ENCODE results near the gene EPM2AIP1.
"Not testable (repeated sequence)": the region's sequence is repeated elsewhere in the genome, so short reads cannot be mapped to it uniquely, and the experiment has no call there.

The EPM2AIP1 gene

DNA sequence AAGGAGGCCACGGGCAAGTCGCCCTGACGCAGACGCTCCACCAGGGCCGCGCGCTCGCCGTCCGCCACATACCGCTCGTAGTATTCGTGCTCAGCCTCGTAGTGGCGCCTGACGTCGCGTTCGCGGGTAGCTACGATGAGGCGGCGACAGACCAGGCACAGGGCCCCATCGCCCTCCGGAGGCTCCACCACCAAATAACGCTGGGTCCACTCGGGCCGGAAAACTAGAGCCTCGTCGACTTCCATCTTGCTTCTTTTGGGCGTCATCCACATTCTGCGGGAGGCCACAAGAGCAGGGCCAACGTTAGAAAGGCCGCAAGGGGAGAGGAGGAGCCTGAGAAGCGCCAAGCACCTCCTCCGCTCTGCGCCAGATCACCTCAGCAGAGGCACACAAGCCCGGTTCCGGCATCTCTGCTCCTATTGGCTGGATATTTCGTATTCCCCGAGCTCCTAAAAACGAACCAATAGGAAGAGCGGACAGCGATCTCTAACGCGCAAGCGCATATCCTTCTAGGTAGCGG is at the start of gene EPM2AIP1:
Gene EPM2AIP1, minus strand, starts transcription at position 326 of the 520 bp plus-strand sequence. Its CDS starts 54 bp downstream, at position 272.
- in situ Hi-C loops (cut with MboI; ENCODE audit: low sequenced_read_pairs), result no loop called here

DNA sequence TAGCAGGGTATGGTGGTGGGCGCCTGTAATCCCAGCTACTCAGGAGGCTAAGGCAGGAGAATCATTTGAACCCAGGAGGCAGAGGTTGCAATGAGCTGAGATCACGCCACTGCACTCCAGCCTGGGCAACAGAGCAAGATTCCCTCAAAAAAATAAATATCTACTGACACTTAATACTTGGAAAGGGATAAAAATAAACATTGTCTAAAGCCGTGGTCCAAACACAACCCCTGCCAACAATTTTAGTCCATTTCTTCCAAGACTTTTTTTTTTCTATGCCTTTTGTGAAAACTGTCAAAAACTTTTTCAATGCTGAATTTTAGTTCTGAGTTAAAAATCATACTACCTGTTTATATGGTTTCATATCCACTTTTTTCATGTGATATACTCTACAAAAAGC is 49.8 kb upstream of the EPM2AIP1 start:
- in situ Hi-C loops (cut with MboI; ENCODE audit: low sequenced_read_pairs), result not testable (repeated sequence)

DNA sequence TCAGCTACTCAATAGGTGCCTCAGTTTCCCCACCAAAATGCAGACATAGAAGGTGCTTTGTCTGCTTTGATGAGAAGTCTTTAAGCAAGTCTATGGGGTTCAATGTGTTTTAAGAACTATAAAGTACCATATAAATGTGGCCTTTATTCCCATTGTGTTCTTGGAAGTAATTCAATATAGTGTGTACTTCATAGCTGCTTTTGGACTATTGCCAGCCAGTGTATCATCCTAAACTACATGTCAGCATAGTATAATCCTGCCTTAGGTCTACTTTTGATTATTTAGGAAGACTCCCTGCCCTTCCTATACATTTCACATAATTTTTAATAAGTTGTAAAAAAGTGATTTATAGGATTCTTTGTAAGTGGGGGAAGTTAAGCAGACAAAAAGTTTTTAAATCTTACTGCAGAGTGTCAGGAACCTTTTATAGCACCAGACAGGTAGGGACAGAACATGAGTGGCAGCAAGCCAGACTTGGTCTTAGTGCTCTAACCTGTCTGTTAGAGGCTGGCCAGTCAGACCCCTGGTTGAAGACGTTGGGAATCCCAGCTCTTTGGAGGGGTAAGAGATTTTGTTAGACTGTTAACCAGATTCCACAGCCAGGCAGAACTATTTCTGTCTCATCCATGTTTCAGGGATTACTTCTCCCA is 48.7 kb upstream of the EPM2AIP1 start:
- in situ Hi-C loops (cut with MboI; ENCODE audit: low sequenced_read_pairs), result no loop called here

DNA sequence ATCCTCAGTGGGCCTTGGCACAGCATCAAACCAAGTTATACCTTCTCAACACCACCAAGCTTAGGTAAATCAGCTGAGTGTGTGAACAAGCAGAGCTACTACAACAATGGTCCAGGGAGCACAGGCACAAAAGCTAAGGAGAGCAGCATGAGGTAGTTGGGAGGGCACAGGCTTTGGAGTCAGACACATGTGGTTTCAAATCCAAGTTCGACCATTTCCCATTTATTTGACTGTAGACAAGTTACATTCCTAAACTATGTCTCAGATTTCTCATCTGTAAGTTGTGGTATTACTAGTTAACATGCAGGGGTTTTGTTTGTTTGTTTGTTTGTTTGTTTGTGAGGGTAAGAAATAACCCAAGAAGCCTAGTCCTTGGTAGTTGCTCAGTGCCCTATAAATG is 47.3 kb upstream of the EPM2AIP1 start:
- in situ Hi-C loops (cut with MboI; ENCODE audit: low sequenced_read_pairs), result no loop called here

DNA sequence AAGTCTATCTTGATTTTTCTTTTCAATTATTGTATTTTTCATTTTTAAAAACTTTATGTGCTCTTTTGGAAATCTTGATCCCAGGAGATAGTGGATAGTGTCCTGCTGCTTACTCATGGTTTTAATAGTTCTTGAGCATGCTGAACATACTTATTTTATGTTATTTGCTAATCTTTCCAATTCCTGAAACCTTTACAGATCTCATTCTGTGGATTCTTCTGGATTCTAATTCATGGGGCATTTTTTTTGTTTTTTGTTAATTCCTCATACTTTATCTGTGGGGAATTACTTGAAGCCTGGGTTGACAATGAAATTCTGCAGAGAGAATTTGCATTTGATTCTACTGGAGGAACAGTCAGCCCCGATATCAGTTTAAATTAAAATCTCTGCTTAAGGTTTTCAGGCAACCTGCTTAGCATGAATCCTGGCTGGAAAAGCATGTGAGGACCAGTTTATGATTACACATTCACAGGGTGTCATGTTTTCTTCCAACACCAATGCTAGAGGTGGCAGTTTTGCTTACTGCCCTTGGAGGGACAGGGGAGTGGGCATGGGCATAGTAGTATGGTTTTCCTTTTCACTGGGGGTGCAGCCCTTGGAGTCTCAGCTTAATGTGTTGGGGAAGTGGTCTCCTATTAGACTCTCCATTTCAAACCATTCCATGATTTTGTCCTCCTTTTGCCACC is 46.4 kb upstream of the EPM2AIP1 start:
- in situ Hi-C loops (cut with MboI; ENCODE audit: low sequenced_read_pairs), result no loop called here

DNA sequence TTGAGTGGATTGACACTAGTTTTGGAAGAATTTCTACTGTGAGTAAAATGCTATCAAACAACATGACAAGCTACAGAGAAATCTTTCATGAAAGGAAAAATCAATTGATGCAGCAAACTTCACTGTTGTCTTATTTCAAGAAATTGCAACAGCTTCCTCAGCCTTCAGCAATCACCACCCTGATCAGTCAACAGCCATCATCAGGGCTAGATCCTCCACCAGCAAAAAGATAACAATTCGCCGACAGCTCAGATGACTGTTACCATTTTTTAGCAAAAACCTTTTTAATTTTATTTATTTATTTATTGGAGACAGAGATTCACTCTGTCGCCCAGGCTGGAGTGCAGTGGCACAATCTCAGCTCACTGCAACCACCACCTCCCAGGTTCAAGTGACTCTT is 44.4 kb upstream of the EPM2AIP1 start:
- in situ Hi-C loops (cut with MboI; ENCODE audit: low sequenced_read_pairs), result no loop called here

DNA sequence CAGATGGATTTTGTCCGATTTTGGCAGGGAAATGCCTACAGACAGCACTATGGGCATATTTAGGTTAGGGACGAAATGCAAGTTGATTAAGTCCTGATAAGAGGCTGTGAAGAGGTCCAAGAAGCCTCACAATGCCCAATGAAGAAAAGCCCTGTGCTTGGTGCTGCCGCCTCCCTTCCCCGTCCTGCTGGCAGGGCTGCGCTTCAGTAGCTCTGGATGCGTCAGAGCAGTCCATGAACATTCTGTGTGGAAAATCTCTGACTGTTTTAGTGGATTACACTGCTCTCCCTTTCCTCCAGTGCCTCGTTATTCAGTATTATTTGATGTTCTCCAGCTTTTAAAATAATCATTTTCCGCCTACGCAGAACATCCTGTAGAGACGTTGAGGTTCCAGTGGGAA is 40.0 kb upstream of the EPM2AIP1 start:
- in situ Hi-C loops (cut with MboI; ENCODE audit: low sequenced_read_pairs), result no loop called here

DNA sequence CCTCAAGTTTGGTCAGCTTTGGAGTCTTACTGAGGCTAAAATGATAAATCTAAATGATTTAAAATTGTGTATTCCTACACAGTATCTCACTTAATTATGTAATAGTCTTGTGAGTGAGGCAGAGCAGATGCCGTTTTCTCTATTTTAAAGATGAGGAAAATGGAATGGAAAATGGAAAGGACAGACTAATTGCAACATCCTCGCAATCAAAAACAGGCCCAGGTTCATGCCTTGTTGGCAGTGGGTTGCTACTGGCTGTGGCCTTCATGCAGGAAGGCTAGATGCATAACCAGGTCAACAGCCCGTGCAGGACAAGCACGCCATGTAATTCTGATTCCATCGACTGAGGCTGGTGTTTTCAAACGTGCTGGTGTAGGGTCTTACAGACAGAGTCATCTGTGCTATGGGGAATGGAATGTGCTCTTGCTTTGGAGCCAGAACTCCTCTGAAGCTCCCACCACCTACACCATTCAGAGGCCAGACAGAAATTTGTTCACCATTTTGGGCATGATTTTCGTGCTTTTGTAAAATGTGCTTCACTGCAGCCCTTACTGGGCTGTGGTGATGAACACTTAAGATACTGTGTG is 38.3 kb upstream of the EPM2AIP1 start:
- in situ Hi-C loops (cut with MboI; ENCODE audit: low sequenced_read_pairs), result no loop called here

DNA sequence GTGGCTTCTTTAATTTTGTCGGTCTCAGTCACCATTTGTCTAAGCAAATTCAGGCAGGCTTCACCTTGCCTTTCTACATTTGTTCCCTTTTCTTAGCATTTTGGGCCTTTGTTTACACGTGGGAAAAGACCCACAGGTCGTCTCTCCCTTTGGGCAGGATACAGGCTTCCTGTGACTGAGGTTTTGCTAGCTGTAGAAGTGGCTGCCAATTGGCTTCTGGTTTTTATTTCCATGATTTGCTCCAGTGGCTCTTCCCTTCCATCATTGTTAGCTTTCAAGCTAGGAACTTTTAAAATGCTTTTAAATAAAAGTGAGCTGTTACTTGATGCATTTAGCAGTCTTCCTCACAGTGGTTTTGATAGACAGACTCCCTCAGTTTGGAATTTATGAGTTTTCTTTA is 37.7 kb upstream of the EPM2AIP1 start:
- in situ Hi-C loops (cut with MboI; ENCODE audit: low sequenced_read_pairs), result no loop called here

DNA sequence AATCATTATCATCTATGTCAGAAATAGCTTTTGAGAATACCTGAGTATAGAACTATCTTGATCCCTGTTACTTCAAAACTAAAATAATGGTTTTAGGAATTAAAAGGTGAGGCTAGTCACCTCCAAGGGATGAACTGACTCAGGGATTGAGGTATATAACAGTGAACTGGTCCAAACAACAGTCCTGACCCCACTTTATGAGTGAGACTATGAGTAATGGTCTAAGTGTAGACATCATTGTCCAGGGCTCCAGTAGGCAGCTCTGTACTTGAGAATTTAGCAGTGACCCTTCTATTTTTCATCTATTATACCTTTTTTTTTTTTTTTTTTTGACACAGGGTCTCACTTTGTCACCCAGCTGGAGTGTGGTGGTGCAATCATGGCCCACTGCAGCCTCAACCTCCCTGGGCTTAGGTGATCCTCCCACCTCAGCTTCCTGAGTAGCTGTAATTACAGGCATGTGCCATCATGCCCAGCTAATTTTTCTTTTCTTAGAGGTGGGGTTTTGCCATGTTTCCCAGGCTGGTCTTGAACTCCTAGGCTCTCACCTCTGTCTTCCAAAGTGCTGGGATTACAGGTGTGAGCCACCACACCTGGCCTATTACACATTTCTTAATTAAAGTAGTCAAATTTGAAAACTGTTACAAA is 36.7 kb upstream of the EPM2AIP1 start:
- in situ Hi-C loops (cut with MboI; ENCODE audit: low sequenced_read_pairs), result no loop called here

DNA sequence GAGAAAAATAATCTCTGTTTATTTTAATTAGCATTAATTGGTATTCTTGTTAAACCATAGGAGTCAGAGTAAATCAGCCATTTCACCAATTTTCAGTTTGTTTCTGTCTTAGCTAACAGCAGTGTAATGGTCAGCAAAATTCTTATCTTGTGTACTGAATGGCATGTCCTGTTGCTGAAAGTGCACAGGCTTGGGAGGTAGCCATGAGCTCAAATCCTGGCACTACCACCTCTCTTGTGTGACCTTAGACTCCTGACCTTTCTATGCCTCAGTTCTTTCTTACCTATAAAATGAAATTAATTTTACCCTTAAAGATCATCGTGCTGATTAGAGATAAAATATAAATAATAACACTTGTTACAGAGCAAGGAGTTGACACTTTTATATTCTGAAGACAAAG is 36.2 kb upstream of the EPM2AIP1 start:
- in situ Hi-C loops (cut with MboI; ENCODE audit: low sequenced_read_pairs), result no loop called here

DNA sequence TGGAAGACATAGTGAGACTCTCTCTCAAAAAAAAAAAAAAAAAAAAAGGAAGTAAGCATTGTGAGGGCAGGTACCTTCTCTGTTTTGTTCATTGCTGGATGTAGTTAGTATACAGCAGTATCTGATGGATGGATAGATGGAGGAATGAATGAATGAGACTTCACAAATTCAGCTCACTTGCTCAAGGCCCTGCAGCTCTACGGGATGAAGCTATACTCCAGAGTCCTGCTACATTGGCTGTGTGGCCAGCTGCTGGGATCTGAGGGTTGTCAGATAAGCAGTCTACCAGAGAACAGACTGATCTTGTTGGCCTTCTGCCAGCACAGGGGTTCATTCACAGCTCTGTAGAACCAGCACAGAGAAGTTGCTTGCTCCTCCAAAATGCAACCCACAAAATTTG is 35.4 kb upstream of the EPM2AIP1 start:
- in situ Hi-C loops (cut with MboI; ENCODE audit: low sequenced_read_pairs), result no loop called here

DNA sequence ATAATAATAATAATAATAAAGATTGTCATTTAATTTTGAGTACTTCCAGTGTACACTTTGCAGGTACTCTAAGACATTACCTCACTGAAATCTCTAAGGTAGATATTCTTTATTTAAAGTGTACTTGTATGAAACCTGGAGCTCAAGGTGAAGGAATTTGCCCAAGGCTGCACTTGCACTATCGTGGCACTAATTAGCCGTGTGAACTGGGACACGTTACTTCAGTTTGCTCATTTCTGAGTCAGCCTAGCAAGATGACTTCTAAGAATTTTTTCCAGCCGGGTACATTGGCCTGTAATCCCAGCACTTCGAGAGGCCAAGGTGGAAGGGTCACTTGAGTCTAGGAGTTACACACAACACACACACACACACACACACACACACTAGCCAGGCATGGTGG is 33.9 kb upstream of the EPM2AIP1 start:
- in situ Hi-C loops (cut with MboI; ENCODE audit: low sequenced_read_pairs), result no loop called here

DNA sequence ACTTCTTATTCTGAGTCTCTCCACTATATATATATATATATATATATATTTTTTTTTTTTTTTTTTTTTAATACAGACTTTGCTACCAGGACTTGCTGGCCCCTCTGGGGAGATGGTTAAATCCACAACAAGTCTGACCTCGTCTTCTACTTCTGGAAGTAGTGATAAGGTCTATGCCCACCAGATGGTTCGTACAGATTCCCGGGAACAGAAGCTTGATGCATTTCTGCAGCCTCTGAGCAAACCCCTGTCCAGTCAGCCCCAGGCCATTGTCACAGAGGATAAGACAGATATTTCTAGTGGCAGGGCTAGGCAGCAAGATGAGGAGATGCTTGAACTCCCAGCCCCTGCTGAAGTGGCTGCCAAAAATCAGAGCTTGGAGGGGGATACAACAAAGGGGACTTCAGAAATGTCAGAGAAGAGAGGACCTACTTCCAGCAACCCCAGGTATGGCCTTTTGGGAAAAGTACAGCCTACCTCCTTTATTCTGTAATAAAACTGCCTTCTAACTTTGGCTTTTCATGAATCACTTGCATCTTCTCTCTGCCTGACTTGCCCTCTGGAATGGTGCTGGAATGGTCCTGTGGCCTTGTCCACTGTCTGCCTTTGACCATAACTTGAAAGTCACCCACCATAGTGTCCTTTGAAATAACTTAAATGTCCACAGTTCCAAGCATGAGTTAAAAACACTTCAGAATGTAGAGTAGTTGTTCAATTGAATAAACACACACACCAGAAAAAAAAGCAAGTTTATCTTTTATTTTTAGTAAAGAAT is 32.8 kb upstream of the EPM2AIP1 start:
- in situ Hi-C loops (cut with MboI; ENCODE audit: low sequenced_read_pairs), result no loop called here

DNA sequence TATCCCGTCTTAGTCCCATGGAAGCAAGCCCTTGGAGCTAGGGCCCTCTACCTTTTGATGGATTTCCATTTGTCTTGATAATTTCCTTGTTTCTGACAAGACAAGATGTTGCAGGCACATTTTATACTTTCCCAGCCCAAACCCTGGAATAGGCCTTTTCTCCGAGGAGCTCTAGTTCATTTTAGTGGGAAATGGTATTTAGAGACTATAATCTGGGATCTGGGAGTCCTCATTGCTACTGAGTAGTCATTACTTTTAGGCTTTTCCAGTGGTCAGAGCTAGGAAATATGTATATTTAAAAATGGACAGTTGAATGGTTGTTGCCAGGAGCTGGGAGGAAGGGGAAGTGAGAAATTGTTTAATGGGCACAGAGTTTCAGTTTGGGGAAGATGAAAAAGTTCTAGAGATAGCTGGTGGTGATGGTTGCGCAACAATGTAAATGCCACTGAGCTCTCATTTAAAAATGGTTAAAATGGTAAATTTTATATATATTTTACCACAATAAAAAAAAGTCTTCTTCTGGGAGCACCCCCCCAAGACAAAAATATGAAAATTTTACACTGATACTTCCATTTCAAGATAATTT is 32.0 kb upstream of the EPM2AIP1 start:
- in situ Hi-C loops (cut with MboI; ENCODE audit: low sequenced_read_pairs), result no loop called here

DNA sequence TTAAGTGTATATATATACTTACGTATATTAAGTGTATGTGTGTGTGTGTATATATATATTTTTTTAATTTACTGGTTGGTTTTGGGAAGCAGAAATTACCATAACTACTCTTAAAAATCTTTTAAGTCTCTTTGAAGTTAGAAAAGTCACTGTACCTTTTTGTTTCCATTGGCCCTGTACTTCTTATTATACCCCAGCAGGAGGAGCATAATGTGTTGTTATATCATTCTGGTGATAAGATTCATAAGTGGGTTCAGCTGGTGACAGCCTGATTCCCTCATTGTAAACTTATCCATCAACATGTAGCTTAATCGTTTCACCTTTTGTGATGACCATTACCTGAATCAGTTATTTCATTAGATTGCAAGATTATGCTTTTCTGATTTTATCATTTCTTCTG is 31.2 kb upstream of the EPM2AIP1 start:
- in situ Hi-C loops (cut with MboI; ENCODE audit: low sequenced_read_pairs), result no loop called here

DNA sequence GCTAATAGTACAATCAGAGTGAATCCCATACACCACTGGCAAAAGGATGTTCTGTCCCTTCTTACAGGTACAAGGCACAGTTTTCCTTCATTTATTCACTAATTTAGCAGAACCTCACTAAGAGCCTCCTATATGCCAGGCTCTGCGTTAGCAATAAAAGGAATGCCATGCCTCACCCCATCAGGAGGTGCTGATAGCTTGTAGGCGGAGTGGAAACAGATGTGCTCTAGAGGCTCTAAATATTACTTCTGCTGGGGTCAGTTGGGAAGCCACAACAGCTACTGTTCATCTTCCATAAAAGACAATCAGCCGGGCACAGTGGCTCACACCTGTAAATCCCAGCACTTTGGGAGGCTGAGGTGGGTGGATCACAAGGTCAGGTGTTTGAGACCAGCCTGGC is 24.8 kb upstream of the EPM2AIP1 start:
- in situ Hi-C loops (cut with MboI; ENCODE audit: low sequenced_read_pairs), result no loop called here

DNA sequence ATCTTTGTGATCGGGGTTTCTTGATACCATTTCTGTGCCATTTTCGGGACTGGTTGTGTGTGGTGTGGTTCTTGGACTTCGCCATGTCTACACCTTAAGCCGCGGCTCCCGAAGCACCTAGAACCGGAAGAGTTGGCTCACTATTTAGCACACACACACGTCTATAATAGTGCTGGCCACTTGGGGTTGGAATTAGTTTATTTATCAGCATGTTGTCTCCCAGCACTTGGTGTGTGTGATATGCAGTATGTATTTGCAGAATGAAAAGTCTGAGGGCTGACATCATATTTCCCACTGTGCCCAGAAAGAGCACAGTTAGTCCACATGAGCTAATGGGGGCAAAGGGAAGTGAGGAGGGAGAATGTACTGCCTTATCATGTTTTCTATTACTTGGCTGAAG is 24.0 kb upstream of the EPM2AIP1 start:
- in situ Hi-C loops (cut with MboI; ENCODE audit: low sequenced_read_pairs), result no loop called here

DNA sequence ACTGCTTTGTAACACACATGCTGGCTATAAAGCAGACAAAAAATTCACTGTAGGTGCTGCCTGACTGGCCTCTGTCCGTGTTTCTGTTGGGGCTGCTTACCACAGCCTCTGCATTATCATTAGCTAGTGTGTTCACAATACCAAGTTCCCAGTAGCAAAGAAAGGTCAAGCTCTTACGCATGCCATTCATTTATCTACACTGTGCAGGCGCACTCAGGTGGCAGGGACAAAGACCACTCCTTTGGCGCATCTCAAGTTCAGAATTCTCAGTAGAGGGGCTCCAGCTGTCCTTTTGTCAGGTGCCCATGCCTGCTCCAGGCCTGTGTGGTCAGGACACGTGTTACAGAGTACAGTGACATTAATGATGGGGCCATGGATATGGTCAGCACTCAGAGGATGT is 22.7 kb upstream of the EPM2AIP1 start:
- in situ Hi-C loops (cut with MboI; ENCODE audit: low sequenced_read_pairs), result no loop called here

DNA sequence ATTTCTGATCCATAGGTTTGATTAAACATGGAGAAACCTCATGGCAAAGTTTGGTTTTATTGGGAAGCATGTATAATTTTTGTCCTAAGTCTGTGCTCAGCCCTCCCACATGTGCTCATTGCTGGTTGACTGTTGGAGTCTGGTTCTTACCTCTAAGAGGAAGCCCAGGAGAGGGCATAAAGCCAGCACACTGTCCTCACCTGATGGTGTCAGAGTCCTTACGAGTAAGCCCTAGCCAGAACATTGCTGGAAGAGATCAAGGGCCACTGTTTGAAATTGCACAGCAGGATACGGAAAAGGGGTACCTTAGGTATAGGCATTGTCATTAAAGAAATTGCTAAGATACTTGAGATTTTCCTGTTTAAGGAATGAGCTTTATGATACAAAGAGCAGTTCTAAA is 21.7 kb upstream of the EPM2AIP1 start:
- in situ Hi-C loops (cut with MboI; ENCODE audit: low sequenced_read_pairs), result no loop called here

All from HL-60/S4 treated with retinoic acid at 250 ng/mL for 4 days and 3 days (cell line).